T-cell (primary cell): ENCODE measurements around the gene NCAM1. TPM values are rescaled to one million over a fixed set of nuclear protein-coding genes. Genes with fewer than 3 reads are reported as not detected.
A peak's percentile ranks its signal among the peaks of the same experiment; 100 is the strongest.

Source experiments
- ATAC-seq, 4 experiments: fragments of 200-7000 bp in 3 of 4; fragments of 150-1000 bp in 1 of 4; cut with Tn5 transposase; replicated peaks in 1 of 4; 1 replicate in 3 of 4; 2 replicates in 1 of 4; pipeline ENCODE4 v1.10.0; 2021; ENCODE audit warnings: moderate library complexity in 3 of 4, mild to moderate bottlenecking in 2 of 4, moderate number of reproducible peaks in 1 of 4
- CTCF ChIA-PET, 2 donors: fragments of 300-600 bp; sonication (Branson Sonifier 250); formaldehyde crosslinking; loops; one replicate each; lab custom pipeline; 2022; ENCODE audit warnings: antibody characterized with exemption in 2 of 2; lab: Charles Lee
- POLR2A ChIA-PET, 2 donors: fragments of 300-600 bp; sonication (Branson Sonifier 250); formaldehyde crosslinking; loops; one replicate each; lab custom pipeline; 2022; ENCODE audit warnings: antibody characterized with exemption in 2 of 2; lab: Charles Lee
- DNase-seq, 35 experiments: peaks; one replicate each; pipeline versions ENCODE4 v3.0.0 to v3.0.0-alpha.2; 2013 to 2023
- H3K27ac ChIP-seq: one replicate; pipeline ENCODE4 v1.5.1; 2013; ENCODE audit warnings: low read length
- H3K27me3 ChIP-seq, 2 experiments: replicated peaks in 1 of 2; 1 replicate in 1 of 2; 2 replicates in 1 of 2; pipeline versions ENCODE4 v1.6.1 to v1.7.0; 2013; ENCODE audit warnings: low read length in 1 of 2, mixed read lengths in 1 of 2; ENCODE audit not compliant: control insufficient read depth in 2 of 2, insufficient read depth in 2 of 2; ENCODE audit errors: extremely low read depth in 1 of 2
- H3K36me3 ChIP-seq, 2 donors: 1 replicate in 1 of 2; 2 replicates in 1 of 2; pipeline versions ENCODE4 v1.6.1 to v1.7.0; 2013; ENCODE audit warnings: low read length in 1 of 2; ENCODE audit not compliant: control insufficient read depth in 2 of 2, insufficient read depth in 1 of 2; ENCODE audit errors: extremely low read depth in 1 of 2
- H3K4me1 ChIP-seq, 2 experiments: 1 replicate in 1 of 2; 2 replicates in 1 of 2; pipeline versions ENCODE4 v1.6.1 to v1.7.0; 2013; ENCODE audit warnings: low read length in 2 of 2, mixed read lengths in 1 of 2; ENCODE audit not compliant: insufficient read depth in 2 of 2, control insufficient read depth in 1 of 2; ENCODE audit errors: extremely low read depth in 1 of 2
- H3K4me3 ChIP-seq, 2 donors: 1 replicate in 1 of 2; 2 replicates in 1 of 2; pipeline versions ENCODE4 v1.5.1 to v1.7.0; 2013; ENCODE audit warnings: mild to moderate bottlenecking in 2 of 2, low read length in 1 of 2, moderate library complexity in 1 of 2; ENCODE audit not compliant: control insufficient read depth in 1 of 2; ENCODE audit errors: extremely low read depth in 1 of 2
- H3K9me3 ChIP-seq: 2 replicates; pipeline ENCODE4 v1.7.0; 2013
- H3K27ac Mint-ChIP-seq, 2 donors: one replicate each; pipeline ENCODE4 v1.8.0; 2020 to 2021; ENCODE audit warnings: mild to moderate bottlenecking in 2 of 2, mixed read lengths in 2 of 2
- H3K27me3 Mint-ChIP-seq, 2 donors: one replicate each; pipeline ENCODE4 v1.8.0; 2021 to 2022; ENCODE audit warnings: mixed read lengths in 2 of 2
- H3K36me3 Mint-ChIP-seq: one replicate; pipeline ENCODE4 v1.8.0; 2021; ENCODE audit warnings: mixed read lengths
- H3K4me1 Mint-ChIP-seq, 3 donors: one replicate each; pipeline ENCODE4 v1.8.0; 2020 to 2022; ENCODE audit warnings: mixed read lengths in 3 of 3, mild to moderate bottlenecking in 1 of 3
- H3K4me3 Mint-ChIP-seq, 3 donors: one replicate each; pipeline ENCODE4 v1.8.0; 2020 to 2022; ENCODE audit warnings: mild to moderate bottlenecking in 3 of 3, mixed read lengths in 3 of 3, moderate library complexity in 3 of 3
- H3K9me3 Mint-ChIP-seq, 3 donors: one replicate each; pipeline ENCODE4 v1.8.0; 2020 to 2022; ENCODE audit warnings: mixed read lengths in 3 of 3
- WGBS: methylation state at CpG from one replicate; pipeline ENCODE4 v1.1.5; 2013; ENCODE audit warnings: missing lambda C conversion rate; ENCODE audit not compliant: insufficient coverage; 5-methylcytosine and 5-hydroxymethylcytosine counted together
- total RNA-seq, 35 experiments: library from RNA in 6 of 35; stranded (reverse) in 6 of 35; fragments of 120-200 nt in 1 of 35; gene quantifications; one replicate each; pipeline versions ENCODE4 v1.2.1 to v1.2.4 and lab custom pipeline; 2013 to 2026

NCAM1 gene
- total RNA-seq, 5 donors from 2014 or later (not counting 1 experiment from before 2014, with no cell fraction given), result 0.90 to 1.8 (median 1.1) TPM

DNA sequence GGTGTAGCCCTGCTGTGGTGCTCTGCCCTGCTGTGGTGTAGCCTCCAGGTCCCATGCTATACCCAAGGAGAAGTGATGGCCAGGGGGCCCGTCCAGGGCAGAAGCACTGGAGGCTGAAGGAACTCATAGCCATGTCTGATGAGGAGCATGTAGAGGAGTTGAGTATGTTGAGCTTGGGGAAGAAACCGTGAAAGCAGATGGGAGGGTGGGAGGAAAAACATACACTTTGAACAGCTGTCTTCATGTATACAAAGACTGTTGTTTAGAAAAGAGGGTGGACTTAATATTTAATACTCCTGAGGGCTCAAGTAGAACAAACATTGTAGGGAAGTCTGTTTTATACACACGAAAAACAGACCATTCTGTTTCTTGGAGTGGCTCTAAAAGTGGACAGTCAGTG lies 326.6 kb downstream of the NCAM1 start:
- no peak overlapping the region for H3K27ac ChIP-seq
- DNase-seq (no peak), ATAC-seq (no peak)
- no peak overlapping the region for H3K4me3 ChIP-seq
- Mint-ChIP-seq H3K9me3 (no peaks in the 10 kb centered on the region), H3K4me1 (no peaks in the 10 kb centered on the region), H3K36me3 (no peaks in the 10 kb centered on the region), H3K27me3 (peaks cover 3 to 4% of the 10 kb centered on the region in 2 donors), H3K27ac (no peak overlapping the region), H3K4me3 (no peak overlapping the region)
- POLR2A ChIA-PET, result no interaction called here
- no peaks in the 10 kb centered on the region for H3K9me3 ChIP-seq
- CTCF ChIA-PET, result no interaction called here
- peaks cover 0 to 3% of the 10 kb centered on the region in 2 experiments for H3K4me1 ChIP-seq
- no peaks in the 10 kb centered on the region for H3K36me3 ChIP-seq
- H3K27me3 ChIP-seq, result peaks cover 0 to 3% of the 10 kb centered on the region in 2 experiments
- 58% methylated on average over 2 of the region's 3 CpGs for WGBS

DNA sequence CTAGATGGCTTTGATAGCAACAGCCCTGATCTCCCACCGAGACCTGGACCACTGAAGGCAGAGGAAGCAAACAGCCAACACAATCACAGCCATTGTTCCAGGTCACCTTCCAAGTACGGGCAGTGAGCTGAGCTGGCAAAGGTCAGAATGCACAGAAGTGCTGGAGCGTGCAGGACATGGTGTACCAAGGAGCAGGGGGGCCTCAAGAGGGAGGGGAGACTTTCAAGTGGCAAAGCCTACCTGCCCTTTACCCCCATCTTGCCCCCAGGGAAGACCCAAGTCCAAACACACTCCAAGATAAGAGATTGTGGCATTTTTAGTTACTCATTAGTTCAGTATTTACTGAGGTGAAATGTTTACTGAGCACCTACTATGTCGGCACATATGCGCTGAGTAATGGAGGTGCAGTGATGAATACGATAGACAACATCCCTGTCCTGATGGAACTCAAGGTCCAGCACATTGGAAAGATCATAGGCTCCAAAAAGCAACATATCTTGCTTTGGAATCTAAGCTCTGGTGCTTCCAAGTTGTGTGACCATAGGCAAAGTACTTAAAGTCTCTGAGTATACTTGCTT lies 327.2 kb downstream of the NCAM1 start:
- ChIA-PET POLR2A (no interaction called here), CTCF (interaction anchor here in 1 of 2 donors (0.6 kb wide), 1 partner anchor 1089 kb away, joined by 3 read pairs; no protein-coding TSS in a partner anchor)
- Mint-ChIP-seq H3K27ac (no peak overlapping the region), H3K36me3 (no peaks in the 10 kb centered on the region), H3K4me1 (no peaks in the 10 kb centered on the region), H3K4me3 (no peak overlapping the region), H3K27me3 (peaks cover 4 to 10% of the 10 kb centered on the region in 2 donors), H3K9me3 (no peaks in the 10 kb centered on the region)
- WGBS, result 78% methylated on average over 4 of the region's 6 CpGs
- DNase-seq, result no peak
- Histone ChIP-seq H3K27ac (no peak overlapping the region), H3K36me3 (no peaks in the 10 kb centered on the region), H3K9me3 (no peaks in the 10 kb centered on the region), H3K4me3 (no peak overlapping the region), H3K27me3 (peaks cover 0 to 3% of the 10 kb centered on the region in 2 experiments), H3K4me1 (peaks cover 0 to 3% of the 10 kb centered on the region in 2 experiments)
- ATAC-seq, result no peak

DNA sequence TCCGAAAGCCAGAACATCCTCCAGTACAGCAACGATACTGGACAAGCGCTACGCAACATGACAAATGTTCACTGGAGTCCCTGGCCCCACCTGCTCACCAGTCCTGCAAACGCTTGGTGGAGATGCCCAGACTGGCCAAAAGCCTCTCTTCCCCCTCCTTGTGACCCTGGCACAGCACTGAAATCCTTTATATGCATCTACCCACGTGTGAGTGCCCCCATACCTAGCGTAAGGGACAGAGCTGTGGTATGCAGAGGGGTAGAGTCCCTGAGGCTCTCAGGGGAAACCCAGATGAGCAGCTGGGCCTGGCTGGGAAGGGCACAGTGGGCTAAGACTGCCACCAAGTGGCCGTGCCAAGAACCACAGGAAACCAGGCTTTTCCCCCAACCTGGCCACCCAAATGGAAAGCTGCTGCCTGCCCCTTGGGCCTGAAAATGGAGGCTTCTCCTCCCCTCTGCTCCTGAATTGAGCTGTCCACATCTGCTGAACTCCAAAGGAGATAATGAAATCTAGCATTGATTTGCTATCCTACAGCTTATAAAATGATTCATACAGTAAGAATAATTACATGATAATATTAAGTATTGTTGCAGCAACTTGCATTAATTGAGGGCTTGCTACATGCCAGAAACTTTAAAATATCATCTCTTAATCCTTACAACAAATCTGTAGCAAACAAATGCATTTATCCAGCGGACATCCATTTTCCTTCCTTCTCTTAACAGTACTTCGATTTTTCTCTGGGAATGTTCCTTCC lies 328.4 kb downstream of the NCAM1 start:
- H3K4me3 ChIP-seq, result no peak overlapping the region
- no peak overlapping the region for H3K27ac Mint-ChIP-seq
- ATAC-seq (peak; percentile 77 to 93 (median 85)), DNase-seq (peak in 34 of 35 experiments; percentile 21 to 74 (median 49))
- ChIA-PET POLR2A (interaction anchor here in 1 of 2 donors (0.6 kb wide), 1 partner anchor 771 kb away, joined by 3 read pairs; no protein-coding TSS in a partner anchor), CTCF (interaction anchor here (0.6 to 1.8 kb wide), 23 partner anchors 9 to 1710 kb away, joined by 3 to 21 read pairs (median 4); no protein-coding TSS in a partner anchor)
- H3K4me3 Mint-ChIP-seq, result no peak overlapping the region
- peaks cover 13 to 20% of the 10 kb centered on the region in 2 donors for H3K27me3 Mint-ChIP-seq
- H3K27ac ChIP-seq, result no peak overlapping the region
- peaks cover 0 to 3% of the 10 kb centered on the region in 2 experiments for H3K4me1 ChIP-seq
- no peaks in the 10 kb centered on the region for H3K4me1 Mint-ChIP-seq
- 83% methylated on average over 4 of the region's 10 CpGs for WGBS
- no peaks in the 10 kb centered on the region for H3K36me3 ChIP-seq
- no peaks in the 10 kb centered on the region for H3K36me3 Mint-ChIP-seq
- H3K27me3 ChIP-seq, result peaks cover 0 to 3% of the 10 kb centered on the region in 2 experiments
- no peaks in the 10 kb centered on the region for H3K9me3 ChIP-seq
- H3K9me3 Mint-ChIP-seq, result no peaks in the 10 kb centered on the region

DNA sequence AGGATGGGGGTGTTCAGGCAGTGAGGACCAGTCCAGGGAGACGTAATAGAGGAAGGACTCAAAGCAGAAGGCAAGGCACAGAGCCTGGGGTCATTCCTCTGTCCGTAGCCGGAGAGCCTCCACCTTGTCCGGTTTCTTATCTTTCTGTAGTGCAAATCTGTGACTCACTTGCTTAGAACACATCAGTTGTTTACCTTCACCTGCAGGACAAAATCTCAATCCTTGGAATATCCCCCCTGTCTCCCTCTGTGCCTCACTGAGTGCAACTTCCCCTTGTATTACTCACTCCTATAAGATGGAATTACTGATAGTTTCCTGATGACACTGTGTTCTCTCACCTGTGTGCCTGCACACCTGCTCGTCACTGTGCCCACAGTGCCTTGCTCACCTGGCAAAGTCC lies 332.7 kb downstream of the NCAM1 start:
- Mint-ChIP-seq H3K4me3 (no peak overlapping the region), H3K27ac (no peak overlapping the region), H3K27me3 (peaks cover 27 to 29% of the 10 kb centered on the region in 2 donors), H3K9me3 (no peaks in the 10 kb centered on the region), H3K4me1 (no peaks in the 10 kb centered on the region), H3K36me3 (no peaks in the 10 kb centered on the region)
- POLR2A ChIA-PET, result no interaction called here
- Histone ChIP-seq H3K9me3 (no peaks in the 10 kb centered on the region), H3K36me3 (no peaks in the 10 kb centered on the region), H3K4me1 (peaks cover 0 to 3% of the 10 kb centered on the region in 2 experiments), H3K27me3 (peaks cover 0 to 13% of the 10 kb centered on the region in 2 experiments), H3K4me3 (no peak overlapping the region), H3K27ac (no peak overlapping the region)
- WGBS, result 70% methylated on average over 5 of the region's 5 CpGs
- no peak for DNase-seq
- no peak for ATAC-seq
- CTCF ChIA-PET, result no interaction called here

DNA sequence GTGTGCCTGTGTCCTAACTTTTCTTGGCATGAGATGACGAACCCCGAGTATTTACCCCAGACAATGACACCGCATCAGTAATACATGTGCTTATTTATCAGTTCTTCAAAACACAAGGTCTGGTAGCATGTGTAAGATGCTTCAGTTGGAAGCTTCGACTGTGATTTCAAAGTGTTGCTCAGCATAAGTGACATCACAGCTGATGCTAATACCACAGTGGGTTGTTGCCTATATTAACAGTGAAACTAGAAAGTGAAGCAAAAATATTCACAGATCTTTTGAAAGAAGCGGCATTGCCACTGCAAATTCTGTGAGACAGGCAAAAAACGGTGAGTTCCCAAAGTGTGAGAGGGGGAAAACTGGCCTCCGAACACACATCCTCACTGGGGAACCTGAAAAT lies 334.8 kb downstream of the NCAM1 start:
- H3K4me3 ChIP-seq, result no peak overlapping the region
- H3K36me3 ChIP-seq, result no peaks in the 10 kb centered on the region
- Mint-ChIP-seq H3K4me3 (no peak overlapping the region), H3K36me3 (no peaks in the 10 kb centered on the region), H3K27me3 (peaks cover 36 to 40% of the 10 kb centered on the region in 2 donors), H3K27ac (no peak overlapping the region), H3K9me3 (no peaks in the 10 kb centered on the region), H3K4me1 (no peaks in the 10 kb centered on the region)
- peaks cover 0 to 13% of the 10 kb centered on the region in 2 experiments for H3K27me3 ChIP-seq
- H3K9me3 ChIP-seq, result no peaks in the 10 kb centered on the region
- ATAC-seq (no peak), DNase-seq (no peak)
- 73% methylated on average over 2 of the region's 7 CpGs for WGBS
- no peaks in the 10 kb centered on the region for H3K4me1 ChIP-seq
- no peak overlapping the region for H3K27ac ChIP-seq
- POLR2A ChIA-PET, result no interaction called here
- CTCF ChIA-PET, result no interaction called here

DNA sequence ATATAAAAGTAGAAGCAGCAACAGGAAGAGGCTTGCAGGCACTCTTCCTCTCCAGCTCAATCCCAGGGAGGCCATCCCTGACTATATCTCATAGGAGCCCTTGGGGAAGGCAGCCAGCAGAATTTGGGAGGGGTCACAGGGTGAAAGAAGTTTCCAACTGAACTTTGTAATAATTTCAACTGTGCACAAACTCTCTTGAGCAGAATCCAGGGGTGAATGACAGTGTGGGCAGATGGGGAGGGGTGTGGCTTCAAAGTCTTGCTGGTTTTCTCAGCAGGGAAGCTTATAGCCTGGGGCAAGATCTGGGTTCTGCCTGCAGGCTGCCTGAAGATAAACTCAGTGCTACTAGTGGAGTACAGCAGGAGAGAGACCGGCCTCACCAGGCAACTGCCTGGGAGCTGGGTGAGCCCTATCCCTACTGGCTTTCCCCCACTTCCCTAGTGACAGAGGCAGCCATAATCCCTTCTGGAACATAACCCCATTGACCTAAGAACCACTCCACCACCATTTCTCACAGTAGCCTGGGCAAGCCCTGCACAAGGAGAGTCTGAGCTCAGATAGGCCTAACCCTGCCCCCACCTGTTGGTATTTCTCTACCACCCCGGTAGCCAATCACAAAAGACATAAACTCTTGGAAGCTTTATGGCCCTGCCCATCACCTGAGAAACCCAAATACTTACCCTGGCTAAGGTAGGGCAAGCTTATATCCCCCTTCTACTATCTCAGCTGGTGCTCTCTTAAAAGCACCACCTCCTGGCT lies 335.4 kb downstream of the NCAM1 start:
- Mint-ChIP-seq H3K9me3 (no peaks in the 10 kb centered on the region), H3K4me3 (no peak overlapping the region), H3K4me1 (no peaks in the 10 kb centered on the region), H3K27ac (no peak overlapping the region), H3K36me3 (no peaks in the 10 kb centered on the region), H3K27me3 (peaks cover 36 to 43% of the 10 kb centered on the region in 2 donors)
- ATAC-seq (no peak), DNase-seq (no peak)
- CTCF ChIA-PET, result no interaction called here
- H3K27me3 ChIP-seq, result peaks cover 0 to 13% of the 10 kb centered on the region in 2 experiments
- no peak overlapping the region for H3K27ac ChIP-seq
- H3K4me1 ChIP-seq, result no peaks in the 10 kb centered on the region
- no peaks in the 10 kb centered on the region for H3K9me3 ChIP-seq
- POLR2A ChIA-PET, result no interaction called here
- no peak overlapping the region for H3K4me3 ChIP-seq
- 73% methylated on average over 1 of the region's 2 CpGs for WGBS
- H3K36me3 ChIP-seq, result no peaks in the 10 kb centered on the region
